H9 (cell line): ENCODE results near the gene RBM18. TPM values are rescaled to one million over a fixed set of nuclear protein-coding genes. Genes with fewer than 3 reads are reported as not detected.

Source experiments
- DNase-seq: peaks from one replicate; pipeline ENCODE4 v3.0.0-alpha.2; 2017
- H2AFZ ChIP-seq: one replicate; pipeline ENCODE4 v1.6.1; 2013; ENCODE audit warnings: mild to moderate bottlenecking, low read length, control low read depth, moderate library complexity
- H2AK5ac ChIP-seq: 2 replicates; pipeline ENCODE4 v1.6.1; 2013; ENCODE audit warnings: low read length, control low read depth, mixed read lengths; ENCODE audit not compliant: insufficient read length
- H2BK120ac ChIP-seq: one replicate; pipeline ENCODE4 v1.6.1; 2013; ENCODE audit warnings: low read depth, mild to moderate bottlenecking, low read length, control low read depth, inconsistent platforms; ENCODE audit not compliant: poor library complexity, severe bottlenecking
- H2BK12ac ChIP-seq: 2 replicates; pipeline ENCODE4 v1.6.1; 2013; ENCODE audit warnings: low read length, control low read depth, mixed read lengths, low read depth; ENCODE audit not compliant: insufficient read length
- H2BK15ac ChIP-seq: 2 replicates; pipeline ENCODE4 v1.6.1; 2013; ENCODE audit warnings: low read depth, low read length, control low read depth
- H2BK20ac ChIP-seq: one replicate; pipeline ENCODE4 v1.6.1; 2013; ENCODE audit warnings: low read depth, mild to moderate bottlenecking, low read length, control low read depth, inconsistent platforms; ENCODE audit not compliant: poor library complexity, severe bottlenecking
- H2BK5ac ChIP-seq: 2 replicates; pipeline ENCODE4 v1.6.1; 2013; ENCODE audit warnings: low read length, control low read depth, mixed read lengths; ENCODE audit not compliant: insufficient read length
- H3K14ac ChIP-seq: 2 replicates; pipeline ENCODE4 v1.6.1; 2013; ENCODE audit warnings: low read length, control low read depth; ENCODE audit not compliant: insufficient read depth
- H3K18ac ChIP-seq: 2 replicates; pipeline ENCODE4 v1.6.1; 2013; ENCODE audit warnings: low read depth, mild to moderate bottlenecking, mixed read lengths, low read length, control low read depth; ENCODE audit not compliant: insufficient read length
- H3K23ac ChIP-seq: 2 replicates; pipeline ENCODE4 v1.6.1; 2013; ENCODE audit warnings: low read length, control low read depth, mixed read lengths, low read depth; ENCODE audit not compliant: insufficient read length
- H3K23me2 ChIP-seq: 2 replicates; pipeline ENCODE4 v1.6.1; 2013; ENCODE audit warnings: low read depth, mild to moderate bottlenecking, mixed read lengths, low read length, control low read depth; ENCODE audit not compliant: insufficient read length, poor library complexity, severe bottlenecking
- H3K27ac ChIP-seq: 2 replicates; pipeline ENCODE4 v1.5.1; 2013; ENCODE audit warnings: low read length, control low read depth, mixed read lengths, low read depth; ENCODE audit not compliant: insufficient read length
- H3K27me3 ChIP-seq: 2 replicates; pipeline ENCODE4 v1.6.1; 2013; ENCODE audit warnings: low read length, control low read depth, inconsistent platforms; ENCODE audit not compliant: insufficient read depth
- H3K4ac ChIP-seq: 2 replicates; pipeline ENCODE4 v1.6.1; 2013; ENCODE audit warnings: low read depth, mild to moderate bottlenecking, control low read depth, inconsistent platforms, low read length, moderate library complexity
- H3K4me1 ChIP-seq: 2 replicates; pipeline ENCODE4 v1.6.1; 2013; ENCODE audit warnings: low read length, control low read depth, inconsistent platforms; ENCODE audit not compliant: insufficient read depth
- H3K4me2 ChIP-seq: 2 replicates; pipeline ENCODE4 v1.6.1; 2013; ENCODE audit warnings: low read length, control low read depth, mixed read lengths; ENCODE audit not compliant: insufficient read length, insufficient read depth
- H3K56ac ChIP-seq: 2 replicates; pipeline ENCODE4 v1.6.1; 2013; ENCODE audit warnings: low read depth, mild to moderate bottlenecking, mixed read lengths, low read length, control low read depth; ENCODE audit not compliant: insufficient read length
- H3K79me1 ChIP-seq: 2 replicates; pipeline ENCODE4 v1.6.1; 2013; ENCODE audit warnings: low read depth, mild to moderate bottlenecking, moderate library complexity, low read length, control low read depth, inconsistent platforms; ENCODE audit not compliant: insufficient read depth, poor library complexity, severe bottlenecking
- H3K79me2 ChIP-seq: 2 replicates; pipeline ENCODE4 v1.6.1; 2013; ENCODE audit warnings: low read length, control low read depth, inconsistent platforms; ENCODE audit not compliant: insufficient read depth
- H3K9ac ChIP-seq: 2 replicates; pipeline ENCODE4 v1.6.1; 2013; ENCODE audit warnings: low read length, control low read depth, mixed read lengths; ENCODE audit not compliant: insufficient read length; ENCODE audit errors: extremely low read depth
- H3K9me3 ChIP-seq: one replicate; pipeline ENCODE4 v1.6.1; 2013; ENCODE audit warnings: low read depth, low read length, inconsistent platforms; ENCODE audit not compliant: control insufficient read depth
- H3T11ph ChIP-seq: one replicate; pipeline ENCODE4 v1.6.1; 2013; ENCODE audit warnings: mild to moderate bottlenecking, low read length, control low read depth, inconsistent platforms
- H4K20me1 ChIP-seq: one replicate; pipeline ENCODE4 v1.6.1; 2013; ENCODE audit not compliant: control insufficient read depth, insufficient read length, insufficient read depth
- H4K5ac ChIP-seq: 2 replicates; pipeline ENCODE4 v1.6.1; 2013; ENCODE audit warnings: low read depth, mild to moderate bottlenecking, mixed read lengths, low read length, control low read depth; ENCODE audit not compliant: insufficient read length
- H4K8ac ChIP-seq: replicated peaks from 2 replicates; pipeline ENCODE4 v1.6.1; 2013; ENCODE audit warnings: low read length, control low read depth, mixed read lengths, low read depth; ENCODE audit not compliant: insufficient read length
- H4K91ac ChIP-seq: 2 replicates; pipeline ENCODE4 v1.6.1; 2013; ENCODE audit warnings: low read depth, mild to moderate bottlenecking, moderate library complexity, mixed read lengths, low read length, control low read depth; ENCODE audit not compliant: insufficient read length
- H3K27ac Mint-ChIP-seq, 3 experiments: 2 replicates in 2 of 3; 3 replicates in 1 of 3; pipeline ENCODE4 v1.8.0; 2020 to 2021; ENCODE audit warnings: mixed read lengths in 3 of 3, mild to moderate bottlenecking in 1 of 3, moderate library complexity in 1 of 3
- H3K27me3 Mint-ChIP-seq: 2 replicates; pipeline ENCODE4 v1.8.0; 2021; ENCODE audit warnings: low read depth, mild to moderate bottlenecking, moderate library complexity, mixed read lengths
- H3K36me3 Mint-ChIP-seq, 3 experiments: 2 replicates in 2 of 3; 3 replicates in 1 of 3; pipeline ENCODE4 v1.8.0; 2020 to 2021; ENCODE audit warnings: low read depth in 3 of 3, mixed read lengths in 3 of 3; ENCODE audit not compliant: insufficient read depth in 1 of 3
- H3K4me1 Mint-ChIP-seq, 2 experiments: 2 replicates each; pipeline ENCODE4 v1.8.0; 2020; ENCODE audit warnings: mixed read lengths in 2 of 2
- H3K4me3 Mint-ChIP-seq, 2 experiments: 2 replicates in 1 of 2; 3 replicates in 1 of 2; pipeline ENCODE4 v1.8.0; 2020 to 2021; ENCODE audit warnings: mild to moderate bottlenecking in 2 of 2, mixed read lengths in 2 of 2, moderate library complexity in 1 of 2
- H3K9me3 Mint-ChIP-seq, 2 experiments: 2 replicates in 1 of 2; 3 replicates in 1 of 2; pipeline ENCODE4 v1.8.0; 2020; ENCODE audit warnings: mild to moderate bottlenecking in 2 of 2, mixed read lengths in 2 of 2, moderate library complexity in 1 of 2
- CTCF ChIP-seq: fragments of 200-600 bp; sonication (generic); conservative IDR thresholded peaks from 3 replicates; pipeline ENCODE4 v1.8.0; 2021; ENCODE audit warnings: antibody characterized with exemption, mild to moderate bottlenecking
- WGBS: extraction: QIAGEN DNeasy Blood & Tissue Kit; methylation state at CpG from one replicate; pipeline ENCODE4 v1.1.7; 2013; ENCODE audit warnings: missing lambda C conversion rate, low lambda C conversion rate, mixed read lengths; ENCODE audit not compliant: insufficient read length; ENCODE audit errors: extremely low coverage; 5-methylcytosine and 5-hydroxymethylcytosine counted together
- total RNA-seq: library from RNA; stranded (reverse); gene quantifications from 2 replicates; pipeline ENCODE4 v1.2.1, GENCODE V29; 2021

RBM18 gene
- total RNA-seq, 1 experiment from 2014 or later: 18.9 TPM

GRCh38 chr9:122263699-122264349 lies 816 bp downstream of the RBM18 start:
- no peak overlapping the region for H2BK120ac ChIP-seq
- H4K5ac ChIP-seq: no peak overlapping the region
- H3K23ac ChIP-seq: no peak overlapping the region
- no peak overlapping the region for H4K91ac ChIP-seq
- peak overlapping the region; percentile 7 for H3K27ac ChIP-seq
- H3K9me3 ChIP-seq: no peaks in the 10 kb centered on the region
- H3K9me3 Mint-ChIP-seq: no peaks in the 10 kb centered on the region
- no peaks in the 10 kb centered on the region for H4K20me1 ChIP-seq
- no peak overlapping the region for H3K4ac ChIP-seq
- H3K27me3 Mint-ChIP-seq: no peaks in the 10 kb centered on the region
- H3K18ac ChIP-seq: no peak overlapping the region
- no peak overlapping the region for H2BK12ac ChIP-seq
- H3K79me1 ChIP-seq: peaks cover 7% of the 10 kb centered on the region
- TF ChIP-seq CTCF: no peak
- H3K56ac ChIP-seq: no peak overlapping the region
- no peak overlapping the region for H2BK5ac ChIP-seq
- H3K79me2 ChIP-seq: peaks cover 6% of the 10 kb centered on the region; the same call in 1 of the 2 replicates
- peaks cover 3 to 28% (median 13%) of the 10 kb centered on the region in 3 experiments; a peak in 6 of 7 replicates for H3K36me3 Mint-ChIP-seq
- H4K8ac ChIP-seq: no peak overlapping the region
- peak overlapping the region; percentile 98 for H3K4me2 ChIP-seq
- no peak for DNase-seq
- no peak overlapping the region for H3K14ac ChIP-seq
- WGBS: no CpG with 5 or more reads among the region's 13 CpGs
- peaks cover 11% of the 10 kb centered on the region for H3K23me2 ChIP-seq
- H2AFZ ChIP-seq: no peak overlapping the region
- peaks cover 12 to 13% of the 10 kb centered on the region in 2 experiments; a peak in 3 of 4 replicates for H3K4me1 Mint-ChIP-seq
- H3K27ac Mint-ChIP-seq: peak overlapping the region; percentile 99 to 100 (median 99); a peak in 5 of 7 replicates
- H2AK5ac ChIP-seq: no peak overlapping the region
- no peak overlapping the region for H2BK15ac ChIP-seq
- H3K27me3 ChIP-seq: no peaks in the 10 kb centered on the region
- H3T11ph ChIP-seq: no peak overlapping the region
- peak overlapping the region; percentile 97 to 98 for H3K4me3 Mint-ChIP-seq
- no peak overlapping the region for H2BK20ac ChIP-seq
- H3K4me1 ChIP-seq: no peaks in the 10 kb centered on the region
- peak overlapping the region; percentile 83 for H3K9ac ChIP-seq
